GM23338 (cell line): ENCODE results near the gene SYNE1.

Source experiments
- EZH2 ChIP-seq: fragments of 200-600 bp; sonication (generic); IDR thresholded peaks from one replicate; pipeline ENCODE4 v1.8.0; 2017; ENCODE audit warnings: antibody characterized with exemption, mild to moderate bottlenecking, low read depth; ENCODE audit not compliant: unreplicated experiment
- NANOG ChIP-seq: IDR thresholded peaks from 2 replicates; pipeline ENCODE4 v1.6.1; 2016; ENCODE audit warnings: antibody characterized with exemption, borderline replicate concordance
- POLR2AphosphoS5 ChIP-seq: IDR thresholded peaks from 2 replicates; pipeline ENCODE4 v1.6.1; 2016; ENCODE audit warnings: antibody characterized with exemption, low read depth
- TF ChIP-seq, protein P1 (sequence below), 2 experiments: fragments of 200-600 bp in 1 of 2; sonication (generic) in 1 of 2; conservative IDR thresholded peaks; 2 replicates each; pipeline versions ENCODE4 v1.5.1 to v1.6.1; 2016 to 2017; ENCODE audit warnings: antibody characterized with exemption in 2 of 2, low read depth in 2 of 2, mild to moderate bottlenecking in 2 of 2, moderate library complexity in 1 of 2

GRCh38 chr6:152225241-152225934, 411.8 kb downstream of the SYNE1 start:
- TF ChIP-seq NANOG: no peak
- TF ChIP-seq, protein P1, sequence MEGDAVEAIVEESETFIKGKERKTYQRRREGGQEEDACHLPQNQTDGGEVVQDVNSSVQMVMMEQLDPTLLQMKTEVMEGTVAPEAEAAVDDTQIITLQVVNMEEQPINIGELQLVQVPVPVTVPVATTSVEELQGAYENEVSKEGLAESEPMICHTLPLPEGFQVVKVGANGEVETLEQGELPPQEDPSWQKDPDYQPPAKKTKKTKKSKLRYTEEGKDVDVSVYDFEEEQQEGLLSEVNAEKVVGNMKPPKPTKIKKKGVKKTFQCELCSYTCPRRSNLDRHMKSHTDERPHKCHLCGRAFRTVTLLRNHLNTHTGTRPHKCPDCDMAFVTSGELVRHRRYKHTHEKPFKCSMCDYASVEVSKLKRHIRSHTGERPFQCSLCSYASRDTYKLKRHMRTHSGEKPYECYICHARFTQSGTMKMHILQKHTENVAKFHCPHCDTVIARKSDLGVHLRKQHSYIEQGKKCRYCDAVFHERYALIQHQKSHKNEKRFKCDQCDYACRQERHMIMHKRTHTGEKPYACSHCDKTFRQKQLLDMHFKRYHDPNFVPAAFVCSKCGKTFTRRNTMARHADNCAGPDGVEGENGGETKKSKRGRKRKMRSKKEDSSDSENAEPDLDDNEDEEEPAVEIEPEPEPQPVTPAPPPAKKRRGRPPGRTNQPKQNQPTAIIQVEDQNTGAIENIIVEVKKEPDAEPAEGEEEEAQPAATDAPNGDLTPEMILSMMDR (conservative IDR thresholded peaks at IDR 0.05; ENCODE audit: low read depth in 2 of 2): no peak
- no peak for TF ChIP-seq POLR2AphosphoS5
- no peak for TF ChIP-seq EZH2
